Superior temporal gyrus (tissue), 1 donor: ENCODE data around the gene PPP2R3A.

ENCODE experiments used
- DNase-seq: peaks from one replicate; pipeline ENCODE4 v3.0.0-alpha.2; 2016; ENCODE audit errors: extremely low spot score

Gene PPP2R3A

GRCh38 chr3:136022529-136023263 lies 57.2 kb downstream of the PPP2R3A start:
- DNase-seq = no peak

- no peak for DNase-seq
These were observed 57.9 kb downstream of the PPP2R3A start for GRCh38 chr3:136023264-136023978.

DNA sequence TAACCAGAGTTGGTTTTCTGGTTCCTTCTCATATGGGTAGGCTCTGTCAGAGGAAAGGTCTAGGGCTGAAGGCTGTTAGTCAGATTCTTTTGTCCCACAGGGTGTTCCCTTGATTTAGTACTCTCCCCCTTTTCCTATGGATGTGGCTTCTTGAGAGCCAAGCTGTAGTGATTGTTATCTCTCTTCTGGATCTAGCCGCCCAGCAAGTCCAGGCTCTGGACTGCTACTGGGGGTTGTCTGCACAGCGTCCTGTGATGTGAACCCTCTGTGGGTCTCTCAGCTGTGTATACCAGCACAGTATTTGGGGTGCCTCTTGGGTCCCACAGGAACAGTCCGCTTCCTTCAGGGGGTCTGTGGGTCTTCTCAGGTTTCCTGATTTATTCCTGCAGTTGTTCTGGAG lies 70.8 kb downstream of the PPP2R3A start:
- DNase-seq = no peak

GRCh38 chr3:136038668-136039067 lies 73.1 kb downstream of the PPP2R3A start:
- DNase-seq = no peak

GRCh38 chr3:136042608-136043221 lies 77.2 kb downstream of the PPP2R3A start:
- peak; percentile 93 for DNase-seq

GRCh38 chr3:136044980-136045745 lies 79.6 kb downstream of the PPP2R3A start:
- DNase-seq = no peak

DNA sequence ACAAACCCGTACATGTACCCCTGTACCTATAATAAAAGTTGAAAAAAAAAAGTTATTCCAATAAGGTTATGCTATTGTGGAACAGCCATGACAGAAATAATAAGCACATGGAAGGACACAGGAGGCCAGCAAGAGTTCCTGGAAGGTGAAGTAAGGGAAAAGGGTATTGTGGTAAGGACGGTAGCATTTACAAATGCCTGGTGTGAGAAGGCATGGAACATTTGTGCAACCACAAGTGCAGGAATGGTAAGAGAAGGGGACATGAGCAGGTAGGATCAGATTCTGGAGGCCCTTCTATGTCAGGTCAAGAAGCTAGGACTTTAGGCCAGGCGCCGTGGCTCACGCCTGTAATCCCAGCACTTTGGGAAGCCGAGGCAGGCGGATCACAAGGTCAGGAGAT lies 82.5 kb downstream of the PPP2R3A start:
- DNase-seq = no peak

GRCh38 chr3:136050250-136050649 lies 84.7 kb downstream of the PPP2R3A start:
- no peak for DNase-seq

GRCh38 chr3:136055491-136055890 lies 90.0 kb downstream of the PPP2R3A start:
- no peak for DNase-seq

GRCh38 chr3:136067211-136067610 lies 101.7 kb downstream of the PPP2R3A start:
- no peak for DNase-seq

GRCh38 chr3:136068708-136069107 lies 103.2 kb downstream of the PPP2R3A start:
- no peak for DNase-seq

- no peak for DNase-seq
These were observed 104.4 kb downstream of the PPP2R3A start for GRCh38 chr3:136069933-136070332.

DNA sequence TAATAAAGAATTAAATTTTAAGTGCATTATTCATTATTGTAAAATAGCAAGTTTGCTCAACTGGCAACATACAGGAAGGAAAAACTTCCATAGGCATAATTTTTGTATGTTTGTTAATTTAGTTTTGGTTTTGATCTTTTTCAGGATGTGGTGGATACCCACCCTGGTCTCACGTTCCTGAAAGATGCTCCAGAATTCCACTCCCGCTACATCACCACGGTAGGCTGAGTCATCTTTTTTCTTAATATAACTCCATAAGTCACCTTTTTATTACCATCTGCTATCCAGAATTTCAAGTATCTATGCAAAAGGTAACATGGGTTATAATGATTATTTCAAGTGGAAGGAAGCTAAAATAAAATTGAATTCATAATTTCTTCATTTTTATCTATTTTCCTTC lies 104.8 kb downstream of the PPP2R3A start:
- DNase-seq = no peak

GRCh38 chr3:136070953-136071949 lies 105.7 kb downstream of the PPP2R3A start:
- DNase-seq = peak; percentile 64

DNA sequence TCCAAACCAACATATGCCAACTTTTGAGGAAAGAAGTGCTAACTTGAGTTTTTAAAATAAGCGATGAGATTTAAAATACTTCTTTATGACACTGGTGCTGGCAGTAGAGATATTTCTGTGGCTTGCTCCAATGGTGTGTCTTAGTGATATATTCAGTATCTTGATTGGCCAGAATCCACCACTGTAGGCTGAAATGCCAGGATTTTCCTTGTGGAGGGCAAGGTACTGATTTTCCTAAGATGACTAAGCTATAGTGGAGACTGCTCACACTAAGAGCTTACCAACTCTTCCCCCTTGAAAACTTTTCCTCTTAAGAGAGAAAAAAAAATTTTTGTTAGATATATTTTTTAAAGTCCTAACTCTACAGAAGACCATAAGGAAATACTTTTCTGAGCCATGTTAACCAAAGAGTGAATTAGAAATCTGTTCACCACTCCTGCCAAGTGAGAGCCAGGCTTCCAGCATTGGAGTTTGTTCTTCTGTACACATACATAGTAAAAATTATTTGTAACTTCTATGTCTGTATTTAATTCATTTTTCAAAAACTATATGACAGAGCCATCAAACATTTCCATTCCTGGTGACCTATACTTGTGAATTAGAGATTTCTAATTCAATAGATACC lies 109.1 kb downstream of the PPP2R3A start:
- no peak for DNase-seq

- peak; percentile 96 for DNase-seq
These were observed 109.8 kb downstream of the PPP2R3A start for GRCh38 chr3:136075218-136075808.

DNA sequence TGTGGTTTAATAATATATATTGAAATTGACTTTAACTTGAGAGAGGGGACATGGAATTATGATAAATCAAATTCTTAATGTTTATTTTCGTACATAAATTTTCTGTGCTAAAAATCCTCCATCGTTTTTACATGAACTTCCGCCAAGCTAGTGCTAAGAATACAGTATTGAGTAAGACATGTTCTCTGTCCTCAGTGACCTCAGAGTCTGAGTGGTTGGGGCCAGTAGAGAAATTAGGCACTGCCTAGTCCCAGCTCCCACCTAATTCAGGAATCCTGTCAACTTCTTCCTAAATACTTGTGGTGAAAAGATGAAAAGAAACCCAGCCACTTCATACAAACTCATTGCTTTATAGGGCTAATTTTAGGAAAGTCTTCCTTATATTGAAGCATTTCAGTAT lies 110.3 kb downstream of the PPP2R3A start:
- DNase-seq = no peak

GRCh38 chr3:136078421-136079364 lies 113.2 kb downstream of the PPP2R3A start:
- peak; percentile 84 for DNase-seq
